Measurements from ENCODE around the gene SGTA.
A peak's percentile ranks its signal among the peaks of the same experiment; 100 is the strongest.

The SGTA gene

DNA sequence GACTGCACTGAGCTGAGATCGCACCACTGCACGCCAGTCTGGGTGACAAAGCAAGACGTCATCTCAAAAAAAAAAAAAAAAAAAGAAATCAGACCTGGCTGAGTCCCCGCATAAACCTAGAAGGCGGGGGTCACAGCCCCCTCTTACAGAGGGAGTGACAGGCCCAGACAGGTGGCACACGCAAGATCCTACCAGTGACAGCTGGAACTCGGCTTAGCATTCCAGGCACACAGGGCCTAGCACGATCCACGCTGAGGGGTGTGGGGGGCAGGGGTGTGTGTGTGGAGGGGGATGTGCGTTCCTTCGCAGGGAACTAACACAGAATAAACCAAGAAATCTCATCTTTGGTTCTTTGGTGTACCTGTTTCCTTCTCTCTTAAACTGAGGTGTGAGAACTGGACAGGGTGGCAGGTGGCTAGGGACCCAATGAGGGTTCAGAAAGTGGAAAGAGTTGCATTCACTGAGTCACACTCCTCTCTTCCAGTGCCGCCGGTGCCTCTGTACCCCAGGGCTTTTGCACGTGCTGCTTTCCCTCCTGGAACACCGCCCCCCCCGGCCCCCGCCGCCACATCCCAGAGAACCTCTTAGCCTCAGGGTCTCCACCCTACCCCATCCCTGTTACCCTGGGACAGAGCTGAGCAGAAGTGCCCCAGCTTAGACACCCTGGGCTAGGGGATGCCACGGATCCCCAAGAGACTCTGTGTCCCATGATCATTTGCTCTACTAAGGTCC, 5.0 kb downstream of the SGTA start:
- H3K27me3 ChIP-seq, result no peaks in the 10 kb centered on the region
- H4K20me1 ChIP-seq, result peaks cover 60 to 91% (median 85%) of the 10 kb centered on the region in 11 experiments; a peak in 21 of 22 replicates
- peak overlapping the region in 9 of 11 experiments; percentile 17 to 99 (median 69); a peak in 14 of 22 replicates for H3K9ac ChIP-seq
- H3K4me2 ChIP-seq, result peak overlapping the region in 9 of 11 experiments; percentile 90 to 98 (median 96); a peak in 16 of 22 replicates
- no peak overlapping the region for H3K4me3 ChIP-seq
- H3K9me3 ChIP-seq (replicated peaks in 1 of 11), result no peaks in the 10 kb centered on the region
- peak overlapping the region in 9 of 11 experiments; percentile 13 to 99 (median 37); a peak in 10 of 22 replicates for H3K27ac ChIP-seq
- TF ChIP-seq Cebpa-rat (IDR thresholded peaks at IDR 0.05), result no peak
- H3K36me3 ChIP-seq, result peaks cover 8 to 63% (median 50%) of the 10 kb centered on the region in 11 experiments; a peak in 21 of 22 replicates
- H3K4me1 ChIP-seq, result peaks cover 70 to 86% (median 81%) of the 10 kb centered on the region in 10 experiments

GRCh38 chr19:2775556-2776430, 7.3 kb downstream of the SGTA start:
- Histone ChIP-seq H3K27ac (peak overlapping the region; percentile 73 to 99 (median 85)), H3K36me3 (peaks cover 8 to 68% (median 50%) of the 10 kb centered on the region in 11 experiments; a peak in 21 of 22 replicates), H3K9me3 (replicated peaks in 1 of 11) (no peaks in the 10 kb centered on the region), H3K4me3 (peak overlapping the region in 9 of 10 experiments; percentile 38 to 59 (median 46); a peak in 19 of 20 replicates), H3K9ac (peak overlapping the region; percentile 73 to 86 (median 78)), H3K4me2 (peak overlapping the region; percentile 81 to 97 (median 91)), H3K4me1 (peaks cover 73 to 90% (median 84%) of the 10 kb centered on the region in 10 experiments), H4K20me1 (peaks cover 65 to 91% (median 87%) of the 10 kb centered on the region in 11 experiments; a peak in 21 of 22 replicates), H3K27me3 (no peaks in the 10 kb centered on the region)
- peak in 9 of 11 experiments; percentile 30 to 93 (median 68); a peak in 13 of 22 replicates for TF ChIP-seq Cebpa-rat (IDR thresholded peaks at IDR 0.05)

DNA sequence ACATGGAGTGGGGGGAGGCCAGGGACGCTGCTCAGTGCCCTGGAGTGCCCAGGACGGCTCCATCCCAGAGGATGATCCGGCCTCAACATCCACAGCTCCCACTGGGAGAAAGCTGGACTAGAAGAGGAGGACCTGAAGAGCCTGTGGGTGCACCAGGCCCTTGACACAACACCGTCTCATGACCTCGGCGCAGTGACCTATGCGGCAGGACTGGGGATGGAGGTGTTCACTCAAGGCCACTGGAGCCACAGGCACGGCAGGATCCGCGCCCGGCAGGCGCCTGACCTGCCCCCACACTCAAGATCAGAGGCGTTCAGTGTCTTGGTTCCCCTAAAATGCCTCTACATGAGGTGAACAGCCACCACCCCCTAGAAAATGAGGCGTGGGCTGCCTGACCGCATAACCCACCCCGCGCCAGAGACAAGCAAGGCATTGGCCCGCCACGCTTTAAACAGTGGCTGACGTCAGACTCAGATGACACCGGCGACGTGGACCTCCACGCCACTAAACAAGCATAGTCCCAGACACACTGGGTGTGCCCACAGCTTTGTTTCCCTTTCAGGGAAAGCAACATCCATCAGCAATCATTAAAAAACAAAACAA, 8.0 kb downstream of the SGTA start:
- peak overlapping the region; percentile 73 to 99 (median 85) for H3K27ac ChIP-seq
- H4K20me1 ChIP-seq, result peaks cover 65 to 91% (median 87%) of the 10 kb centered on the region in 11 experiments; a peak in 21 of 22 replicates
- H3K4me1 ChIP-seq, result peaks cover 73 to 90% (median 84%) of the 10 kb centered on the region in 10 experiments
- no peak for TF ChIP-seq Cebpa-rat (IDR thresholded peaks at IDR 0.05)
- no peaks in the 10 kb centered on the region for H3K27me3 ChIP-seq
- H3K9me3 ChIP-seq (replicated peaks in 1 of 11), result no peaks in the 10 kb centered on the region
- peak overlapping the region; percentile 81 to 97 (median 91) for H3K4me2 ChIP-seq
- H3K36me3 ChIP-seq, result peaks cover 8 to 61% (median 48%) of the 10 kb centered on the region in 11 experiments; a peak in 21 of 22 replicates
- peak overlapping the region in 9 of 10 experiments; percentile 38 to 59 (median 46); a peak in 18 of 20 replicates for H3K4me3 ChIP-seq
- peak overlapping the region; percentile 73 to 86 (median 78) for H3K9ac ChIP-seq

DNA sequence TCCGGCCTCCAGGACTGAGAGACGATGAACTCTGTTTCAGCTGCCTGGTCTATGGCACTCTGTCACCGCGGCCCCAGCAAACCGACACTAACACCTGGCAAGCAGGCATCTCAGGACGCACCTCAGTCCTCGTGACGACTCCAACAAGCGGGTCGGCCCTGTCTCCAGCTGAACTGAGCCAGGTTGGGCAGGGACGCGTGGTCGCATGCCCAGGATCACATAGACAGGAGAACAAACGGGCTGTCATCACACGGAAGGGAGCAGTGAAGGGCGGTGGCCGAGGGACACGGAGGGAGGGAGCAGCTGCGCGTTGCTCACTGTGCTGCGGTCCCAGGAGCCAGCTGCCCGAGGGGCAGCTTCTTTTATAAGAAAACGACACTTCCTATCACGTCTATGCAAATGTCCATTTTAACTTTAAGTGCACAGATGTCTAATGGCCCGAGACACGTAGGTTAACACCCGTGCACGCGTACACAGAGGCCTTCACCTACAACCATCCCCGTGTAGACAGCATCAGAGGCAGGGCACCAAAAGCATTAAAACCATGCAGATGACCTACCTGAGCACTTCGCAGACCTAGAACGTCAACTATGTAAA, 8.9 kb downstream of the SGTA start:
- Histone ChIP-seq H3K4me3 (peak overlapping the region in 1 of 10 experiments; percentile 44; a peak in 1 of 20 replicates), H3K27ac (peak overlapping the region in 10 of 11 experiments; percentile 81 to 99 (median 88); a peak in 19 of 22 replicates)

DNA sequence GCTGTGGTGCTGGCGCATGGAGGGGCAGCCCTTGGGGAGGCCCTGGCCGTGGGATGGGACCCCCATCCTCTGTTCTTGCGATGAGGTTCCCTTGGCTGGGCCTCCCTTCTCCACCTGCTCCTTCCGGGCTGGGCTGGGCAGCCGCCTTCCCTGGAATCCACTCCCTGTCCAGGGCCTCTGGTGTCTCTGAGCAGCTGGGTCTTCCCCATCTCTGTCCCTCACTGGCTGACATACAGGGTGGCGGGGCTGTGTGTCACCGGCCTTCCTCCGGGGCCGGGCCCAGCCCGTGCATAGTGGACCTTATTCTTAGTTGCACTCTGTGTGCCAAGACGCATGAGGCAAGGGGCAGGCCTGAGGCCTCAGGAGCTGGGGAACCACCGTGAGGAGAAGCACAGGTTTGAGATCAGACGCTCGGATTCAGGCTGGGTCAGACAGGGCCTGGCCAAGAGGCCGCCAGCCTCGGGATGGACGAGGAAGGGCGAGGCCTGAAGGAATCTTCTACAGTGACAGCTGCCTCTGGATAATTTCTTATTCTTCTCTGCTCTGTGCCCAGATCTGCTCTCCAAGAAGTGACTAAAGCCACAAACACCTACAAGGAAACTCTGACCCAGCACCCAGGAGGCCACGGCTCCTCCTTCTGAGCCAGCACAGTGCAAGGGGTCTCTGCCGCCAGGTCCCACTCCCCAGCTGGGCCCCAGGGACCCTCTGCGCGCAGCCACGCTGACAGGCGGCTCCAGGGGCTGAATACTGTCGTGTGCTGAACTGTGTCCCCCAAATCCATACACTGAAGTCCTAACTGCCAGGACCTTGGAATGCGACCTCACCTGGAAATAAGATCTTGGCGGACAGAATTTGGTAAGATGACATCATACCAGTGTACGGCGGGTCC, 11.0 kb downstream of the SGTA start:
- peaks cover 66 to 80% (median 73%) of the 10 kb centered on the region in 10 experiments for H3K4me1 ChIP-seq
- no peak overlapping the region for H3K4me3 ChIP-seq
- no peaks in the 10 kb centered on the region for H3K9me3 ChIP-seq (replicated peaks in 1 of 11)
- no peaks in the 10 kb centered on the region for H3K27me3 ChIP-seq
- H3K4me2 ChIP-seq, result peak overlapping the region; percentile 75 to 98 (median 92)
- H3K27ac ChIP-seq, result peak overlapping the region in 10 of 11 experiments; percentile 40 to 89 (median 73); a peak in 19 of 22 replicates
- no peak for TF ChIP-seq Cebpa-rat (IDR thresholded peaks at IDR 0.05)
- peak overlapping the region; percentile 36 to 69 (median 60); a peak in 21 of 22 replicates for H3K9ac ChIP-seq
- H3K36me3 ChIP-seq, result peaks cover 25 to 57% (median 48%) of the 10 kb centered on the region in 11 experiments
- H4K20me1 ChIP-seq, result peaks cover 68 to 90% (median 85%) of the 10 kb centered on the region in 11 experiments

More for the DNA sequence above, 8.9 kb downstream of the SGTA start:
- H3K4me2 ChIP-seq, result peak overlapping the region; percentile 81 to 97 (median 91)
- H3K27me3 ChIP-seq, result no peaks in the 10 kb centered on the region
- H3K9me3 ChIP-seq (replicated peaks in 1 of 11), result no peaks in the 10 kb centered on the region
- peaks cover 64 to 90% (median 85%) of the 10 kb centered on the region in 11 experiments for H4K20me1 ChIP-seq
- peak overlapping the region in 10 of 11 experiments; percentile 73 to 86 (median 80); a peak in 19 of 22 replicates for H3K9ac ChIP-seq
- peaks cover 9 to 55% (median 44%) of the 10 kb centered on the region in 11 experiments for H3K36me3 ChIP-seq
- no peak for TF ChIP-seq Cebpa-rat (IDR thresholded peaks at IDR 0.05)
- H3K4me1 ChIP-seq, result peaks cover 73 to 90% (median 84%) of the 10 kb centered on the region in 10 experiments

- Histone ChIP-seq H3K4me2 (peak overlapping the region; percentile 75 to 98 (median 92)), H3K27me3 (no peaks in the 10 kb centered on the region), H3K27ac (peak overlapping the region; percentile 31 to 89 (median 80); a peak in 20 of 22 replicates), H3K9ac (peak overlapping the region; percentile 35 to 77 (median 69); a peak in 19 of 22 replicates), H4K20me1 (peaks cover 68 to 92% (median 78%) of the 10 kb centered on the region in 11 experiments), H3K4me1 (peaks cover 51 to 63% (median 56%) of the 10 kb centered on the region in 10 experiments), H3K4me3 (peak overlapping the region in 7 of 10 experiments; percentile 6 to 51 (median 40); a peak in 10 of 20 replicates), H3K9me3 (replicated peaks in 1 of 11) (no peaks in the 10 kb centered on the region), H3K36me3 (peaks cover 39 to 68% (median 55%) of the 10 kb centered on the region in 11 experiments)
- TF ChIP-seq Cebpa-rat (IDR thresholded peaks at IDR 0.05), result no peak
Measured at GRCh38 chr19:2770055-2771013, 12.7 kb downstream of the SGTA start.

All from BLaER1 treated with 17β-estradiol and CSF1 and Interleukin-3, amounts not matched to agents 10 nM and 100 nM (cell line).